Activated CD4-positive, alpha-beta T cell treated with anti-CD3 and anti-CD28 coated beads, Interleukin-2, amount 50 U/mL, for 48 hours (primary cell): ENCODE measurements around the gene ATP11C.
"Not testable (repeated sequence)": the region's sequence is repeated elsewhere in the genome, so short reads cannot be mapped to it uniquely, and the experiment has no call there.

Experiments used
- DNase-seq, 2 experiments: peaks; one replicate each; pipeline ENCODE4 v3.0.0-alpha.2; 2020

Gene ATP11C

DNA sequence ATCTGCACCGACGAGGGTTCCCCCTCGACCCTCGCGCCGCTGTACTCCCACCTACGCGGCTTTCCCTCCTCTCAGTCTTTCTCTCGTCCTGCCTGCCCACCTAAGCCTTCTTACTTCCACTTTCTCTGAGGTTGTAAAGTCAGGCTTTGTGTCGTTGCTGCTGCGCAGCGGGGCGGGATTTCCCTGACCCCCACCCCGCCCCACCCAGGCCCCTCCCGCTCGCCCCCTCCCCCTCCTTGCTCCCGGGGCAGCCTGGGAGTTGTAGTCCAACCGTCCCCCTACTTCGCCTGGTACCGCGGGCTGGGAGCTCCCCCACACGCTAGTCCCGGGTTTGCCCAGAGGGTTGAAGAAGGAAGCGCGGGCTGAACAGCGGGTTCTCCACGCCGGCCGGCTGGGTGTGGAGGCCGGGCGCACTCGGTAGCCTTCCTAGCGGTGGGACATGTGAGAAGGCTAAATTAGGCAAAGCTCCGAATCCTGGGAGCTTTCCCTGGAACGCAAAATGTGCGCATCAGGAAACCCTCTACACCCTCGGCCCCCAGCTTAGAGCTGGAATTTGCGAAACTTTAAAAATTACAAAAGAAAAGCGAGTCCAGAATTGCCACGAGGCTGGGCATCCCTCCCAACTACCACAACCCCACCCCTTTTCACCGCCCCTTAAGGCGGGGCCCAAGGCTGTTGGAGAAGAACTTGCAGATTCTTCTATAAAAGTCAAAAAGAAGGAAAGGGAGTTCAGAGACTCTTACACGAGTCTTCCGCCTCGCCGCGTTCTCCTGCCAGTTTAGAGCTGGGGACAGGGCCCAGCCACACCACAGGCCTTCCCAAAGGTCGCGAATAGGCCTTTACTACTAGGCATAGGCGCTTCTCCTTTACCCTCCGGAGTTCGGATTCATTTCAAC lies at the start of gene ATP11C:
Gene ATP11C, minus strand, starts transcription at position 153 of the 896 bp plus-strand sequence. CDS start 1,011 bp downstream, outside the sequence.
- peak; percentile 79 to 81 for DNase-seq

DNA sequence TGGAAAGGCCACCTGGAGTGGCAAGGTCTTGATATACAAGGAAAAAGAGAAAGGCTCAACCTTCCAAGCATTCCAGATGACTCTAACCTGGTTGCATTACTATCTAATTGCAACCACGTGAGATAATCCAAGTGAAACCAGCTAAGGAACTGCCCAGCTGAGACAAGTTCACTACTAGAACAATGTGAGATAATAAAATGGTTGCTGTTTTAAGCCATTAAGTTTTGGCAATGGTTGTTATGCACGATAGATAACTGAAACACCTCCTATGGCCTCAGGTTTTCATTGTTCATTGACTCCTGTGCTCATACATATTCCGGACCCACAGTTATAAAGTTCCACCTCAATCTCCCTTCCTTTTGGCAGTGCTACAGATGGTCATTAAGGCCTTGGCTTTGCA lies 41.6 kb upstream of the ATP11C start:
- DNase-seq: no peak

DNA sequence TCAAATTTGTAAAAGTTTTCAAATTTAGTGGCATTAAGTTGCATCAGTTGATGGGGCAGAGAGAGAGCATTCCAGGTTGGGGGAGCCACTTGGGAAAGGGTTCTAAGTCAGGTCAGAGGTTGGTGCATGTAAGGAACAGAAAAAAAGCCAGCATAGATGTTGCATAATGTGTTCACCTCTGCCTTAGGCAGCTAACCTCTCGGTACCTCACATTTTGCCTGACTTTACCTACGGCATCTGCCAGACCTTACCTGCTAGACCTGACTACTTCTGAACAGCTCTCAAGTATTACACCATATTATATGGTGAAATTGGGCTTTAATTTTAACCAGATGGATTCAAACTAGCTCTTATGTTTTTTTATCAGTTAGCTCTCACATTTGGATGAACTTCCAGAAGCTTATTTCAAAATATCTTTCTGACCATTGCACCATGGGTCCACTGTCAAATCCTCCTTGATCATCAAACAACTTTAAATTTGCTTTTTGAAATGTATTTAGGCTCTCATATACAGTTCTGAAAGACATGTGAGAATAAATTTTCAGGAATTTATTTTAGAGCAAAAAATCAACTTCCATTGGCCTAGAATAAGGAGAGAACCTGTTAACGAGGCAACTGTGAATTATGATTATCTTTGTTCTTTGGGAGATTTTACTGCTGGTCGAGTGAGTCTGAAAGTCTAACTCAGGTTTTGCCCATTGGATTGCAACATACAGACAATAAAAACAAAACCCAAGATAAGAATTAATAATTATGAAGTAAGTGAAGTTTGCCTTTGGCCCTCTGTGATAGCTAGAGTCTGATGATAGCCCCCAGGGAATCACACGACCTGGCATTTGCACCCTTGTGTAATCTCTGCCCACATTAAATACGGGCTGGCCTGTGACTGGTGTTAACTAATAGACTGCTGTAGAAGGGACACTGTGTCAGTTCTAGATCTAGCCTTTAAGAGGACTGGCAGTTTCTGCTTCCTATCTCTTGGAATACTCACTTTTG lies 40.1 kb upstream of the ATP11C start:
- DNase-seq: no peak

DNA sequence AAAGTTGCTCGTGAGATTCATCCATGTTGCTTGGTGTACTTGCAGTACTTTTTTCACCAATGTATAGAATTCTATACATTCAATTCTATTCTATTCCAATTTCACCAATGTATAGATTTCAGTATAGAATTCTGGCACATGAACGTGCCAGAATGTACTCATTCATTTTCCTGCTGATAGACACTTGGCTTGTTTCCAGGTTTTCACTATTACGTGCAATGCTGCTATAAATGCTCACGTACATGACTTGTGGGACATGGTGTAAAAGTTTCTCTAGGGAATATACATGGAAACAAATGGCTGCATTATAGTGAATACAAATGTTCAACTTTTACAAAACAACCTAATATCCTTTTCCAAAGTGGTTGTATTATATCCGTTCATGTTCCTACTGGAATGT lies 39.3 kb upstream of the ATP11C start:
- DNase-seq: no peak

DNA sequence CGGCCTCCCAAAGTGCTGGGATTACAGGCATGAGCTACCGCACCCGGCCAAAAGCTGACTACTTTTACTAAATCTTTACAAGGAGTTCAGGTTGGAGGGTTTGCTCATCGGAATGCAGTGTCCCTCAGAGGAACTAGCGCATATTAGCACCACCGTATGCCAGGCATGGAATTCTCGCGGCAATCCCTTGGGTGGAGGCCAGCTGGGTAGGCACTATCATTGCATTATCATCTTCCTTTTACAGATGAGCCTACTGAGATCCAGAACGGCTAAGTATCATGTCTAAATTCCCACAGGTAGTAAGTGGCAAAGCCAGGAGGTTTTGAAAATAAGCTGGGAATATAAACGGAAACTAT lies 38.5 kb upstream of the ATP11C start:
- no peak for DNase-seq

DNA sequence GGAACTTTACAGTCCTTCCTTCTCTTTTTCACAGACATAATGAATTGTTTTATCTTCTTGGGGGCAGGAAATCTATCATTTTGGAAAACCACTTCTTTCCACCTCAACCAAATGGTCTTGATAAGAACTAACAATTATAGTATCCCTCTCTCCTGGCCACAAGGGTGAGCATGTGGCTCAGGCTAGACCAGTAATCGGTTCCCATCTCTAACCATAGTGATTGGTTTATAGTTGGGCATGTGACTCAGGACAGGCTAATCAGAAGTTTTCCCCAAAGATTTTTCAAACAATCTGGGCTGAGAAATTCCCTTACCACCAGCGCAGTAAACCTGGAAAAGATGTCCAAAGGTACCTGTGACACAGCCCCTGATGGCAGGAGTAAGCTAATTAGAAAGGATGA lies 36.4 kb upstream of the ATP11C start:
- no peak for DNase-seq

DNA sequence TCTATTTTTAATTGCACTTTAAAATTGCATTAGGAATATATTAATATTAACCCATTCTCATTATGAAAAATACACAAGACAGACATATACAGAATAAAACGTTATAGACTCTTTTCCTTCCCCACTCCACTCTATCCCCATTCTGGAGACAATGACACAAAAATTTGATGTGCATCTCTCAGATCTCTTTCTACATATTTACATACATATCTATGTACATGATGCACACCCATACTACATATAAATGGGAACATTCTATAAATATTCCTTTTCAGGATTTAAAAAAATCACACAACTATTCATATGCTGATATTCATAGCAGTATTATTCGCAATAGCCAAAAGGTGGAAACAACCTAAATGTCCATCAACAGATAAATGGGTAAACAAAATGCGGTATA lies 34.9 kb upstream of the ATP11C start:
- no peak for DNase-seq

DNA sequence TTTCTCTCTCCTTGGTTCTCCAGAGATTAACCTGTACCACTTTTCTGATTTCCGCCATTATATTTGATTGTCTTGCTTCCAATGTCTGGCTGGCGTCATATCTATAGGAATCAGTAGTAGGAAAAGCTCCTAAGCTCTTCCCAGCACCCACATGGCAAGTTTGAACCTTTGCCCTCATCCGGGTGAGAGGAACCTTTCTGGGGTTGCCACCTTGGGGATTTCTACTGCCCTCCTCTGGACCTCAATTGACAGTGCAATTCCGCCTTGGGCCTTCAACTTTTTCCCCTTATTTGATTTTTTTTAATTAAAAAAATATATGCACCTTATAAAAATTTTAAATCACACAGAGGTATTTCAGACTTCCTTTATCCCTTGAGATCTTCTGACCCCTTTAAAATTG lies 34.4 kb upstream of the ATP11C start:
- DNase-seq: no peak

DNA sequence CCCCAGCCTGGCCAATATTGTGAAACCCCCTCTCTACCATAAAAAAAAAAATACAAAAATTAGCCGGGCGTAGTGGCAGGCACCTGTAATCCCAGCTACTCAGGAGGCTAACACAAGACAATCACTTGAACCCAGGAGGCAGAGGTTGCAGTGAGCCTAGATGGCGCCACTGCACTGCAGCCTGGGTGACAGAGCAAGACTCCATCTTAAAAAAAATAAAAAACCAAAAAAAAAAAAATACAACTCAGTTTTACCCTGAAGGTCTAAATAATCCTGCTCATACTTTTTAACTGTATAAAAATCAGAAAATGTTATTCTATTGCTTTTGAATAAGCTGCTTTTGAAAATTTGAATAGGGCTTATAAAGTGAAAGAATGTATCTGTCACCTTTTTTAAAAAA lies 33.3 kb upstream of the ATP11C start:
- DNase-seq: peak in 1 of 2 experiments; percentile 1

DNA sequence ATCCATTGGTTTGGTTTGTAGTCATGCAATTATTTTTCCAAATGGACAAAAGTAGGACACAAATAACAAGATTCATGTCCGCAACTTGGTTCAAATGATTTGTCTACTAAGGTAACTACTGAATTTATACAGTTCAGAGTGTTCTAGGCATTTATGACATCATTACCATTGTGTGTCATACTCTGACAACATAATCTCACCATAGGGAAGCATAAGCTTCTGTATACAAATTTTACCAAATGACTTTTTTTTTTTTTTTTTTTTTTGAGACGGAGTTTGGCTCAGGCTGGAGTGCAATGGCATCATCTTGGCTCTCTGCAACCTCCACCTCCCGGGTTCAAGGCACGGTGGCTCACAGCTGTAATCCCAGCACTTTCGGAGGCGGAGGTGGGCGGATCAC lies 32.6 kb upstream of the ATP11C start, which contains the start of gene CXorf66:
Gene CXorf66, minus strand, starts transcription at position 101 of the 400 bp plus-strand sequence. Its CDS starts 25 bp downstream, at position 76.
- DNase-seq: no peak

DNA sequence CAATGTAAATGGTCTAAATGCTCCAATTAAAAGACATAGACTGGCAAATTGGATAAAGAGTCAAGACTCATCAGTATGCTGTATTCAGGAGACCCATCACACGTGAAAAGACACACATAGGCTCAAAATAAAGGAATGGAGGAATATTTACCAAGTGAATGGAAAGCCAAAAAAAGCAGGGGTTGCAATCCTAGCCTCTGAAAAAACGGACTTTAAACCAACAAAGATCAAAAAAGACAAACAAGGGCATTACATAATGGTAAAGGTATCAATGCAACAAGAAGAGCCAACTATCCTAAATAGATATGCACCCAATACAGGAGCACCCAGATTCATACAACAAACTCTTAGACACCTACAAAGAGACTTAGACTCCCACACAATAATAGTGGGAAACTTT lies 28.2 kb upstream of the ATP11C start:
- not testable (repeated sequence) for DNase-seq

DNA sequence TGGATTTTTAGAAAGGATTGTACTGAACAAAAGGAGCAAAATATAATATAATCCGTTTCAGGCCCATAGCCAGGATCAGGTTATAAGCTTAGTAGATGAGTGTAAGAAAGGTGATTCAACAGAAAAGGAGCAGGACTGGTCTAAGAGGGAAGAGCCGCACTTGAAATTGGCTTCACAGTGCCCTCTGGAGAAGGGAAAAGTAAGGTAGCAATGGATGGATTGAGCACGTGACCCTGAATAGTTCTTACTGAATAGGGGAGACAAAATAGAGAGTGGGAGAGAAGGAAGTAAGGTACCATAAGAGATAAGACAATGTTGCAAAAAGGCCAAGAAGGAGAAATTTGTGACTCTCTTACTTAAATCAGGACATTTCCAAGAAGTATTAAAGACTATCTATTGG lies 16.9 kb upstream of the ATP11C start:
- no peak for DNase-seq

DNA sequence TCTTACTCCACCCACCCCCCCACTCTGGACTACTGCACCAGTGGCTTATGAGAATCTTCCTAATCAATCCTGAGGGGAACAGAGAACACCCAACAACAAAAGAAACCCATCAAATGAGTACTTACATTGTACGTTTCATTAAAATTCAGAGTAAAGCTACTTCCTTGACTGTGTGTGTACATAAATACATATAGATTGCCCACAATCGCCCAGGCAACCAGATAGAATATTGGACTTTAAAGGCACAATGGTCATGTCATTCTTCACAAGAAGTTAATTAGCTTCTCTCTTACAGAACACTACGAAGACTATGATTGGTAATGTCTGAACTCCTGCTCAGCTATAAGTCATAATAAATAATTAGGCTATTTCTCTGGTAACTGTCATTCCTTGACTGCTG lies 12.2 kb upstream of the ATP11C start:
- no peak for DNase-seq

DNA sequence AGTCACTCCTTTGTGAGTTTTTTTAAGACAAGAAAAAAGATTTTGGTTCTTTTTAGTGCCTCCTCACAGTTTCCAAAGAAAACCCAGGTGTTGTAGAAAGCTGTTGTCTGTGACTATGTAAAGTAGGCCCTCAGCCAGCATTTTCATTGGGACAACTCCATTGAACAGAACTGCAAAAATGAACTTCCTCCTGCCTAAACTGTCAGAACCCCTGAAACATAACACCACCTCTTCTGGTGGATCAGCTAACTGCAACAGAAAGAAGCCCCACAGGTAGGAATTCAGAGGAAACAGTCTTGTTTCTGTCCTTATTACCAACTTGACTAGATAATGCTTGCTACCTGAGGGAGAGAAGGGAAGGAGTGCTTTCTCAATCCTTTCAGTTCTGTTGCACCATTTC lies 3.4 kb upstream of the ATP11C start:
- DNase-seq: no peak

DNA sequence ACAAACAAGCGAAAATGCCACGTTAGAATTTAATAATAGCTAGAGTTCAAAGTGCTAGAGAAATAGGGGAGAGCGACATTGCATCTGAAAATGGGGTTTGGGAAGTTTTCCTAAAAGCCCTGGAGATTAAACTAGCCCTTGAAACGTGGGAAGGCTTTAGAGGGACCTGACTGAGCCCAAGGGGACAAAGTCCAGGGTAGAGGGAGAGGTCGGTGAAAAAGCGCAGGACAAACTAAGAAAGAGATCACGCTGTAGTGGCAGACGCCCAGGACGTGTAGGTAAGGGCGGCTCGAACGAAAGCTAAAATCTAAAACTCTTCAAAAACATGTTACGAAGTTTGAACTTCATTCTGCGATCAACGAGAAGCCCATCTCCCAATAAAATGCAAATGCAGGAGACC lies 1.1 kb upstream of the ATP11C start:
- DNase-seq: no peak

DNA sequence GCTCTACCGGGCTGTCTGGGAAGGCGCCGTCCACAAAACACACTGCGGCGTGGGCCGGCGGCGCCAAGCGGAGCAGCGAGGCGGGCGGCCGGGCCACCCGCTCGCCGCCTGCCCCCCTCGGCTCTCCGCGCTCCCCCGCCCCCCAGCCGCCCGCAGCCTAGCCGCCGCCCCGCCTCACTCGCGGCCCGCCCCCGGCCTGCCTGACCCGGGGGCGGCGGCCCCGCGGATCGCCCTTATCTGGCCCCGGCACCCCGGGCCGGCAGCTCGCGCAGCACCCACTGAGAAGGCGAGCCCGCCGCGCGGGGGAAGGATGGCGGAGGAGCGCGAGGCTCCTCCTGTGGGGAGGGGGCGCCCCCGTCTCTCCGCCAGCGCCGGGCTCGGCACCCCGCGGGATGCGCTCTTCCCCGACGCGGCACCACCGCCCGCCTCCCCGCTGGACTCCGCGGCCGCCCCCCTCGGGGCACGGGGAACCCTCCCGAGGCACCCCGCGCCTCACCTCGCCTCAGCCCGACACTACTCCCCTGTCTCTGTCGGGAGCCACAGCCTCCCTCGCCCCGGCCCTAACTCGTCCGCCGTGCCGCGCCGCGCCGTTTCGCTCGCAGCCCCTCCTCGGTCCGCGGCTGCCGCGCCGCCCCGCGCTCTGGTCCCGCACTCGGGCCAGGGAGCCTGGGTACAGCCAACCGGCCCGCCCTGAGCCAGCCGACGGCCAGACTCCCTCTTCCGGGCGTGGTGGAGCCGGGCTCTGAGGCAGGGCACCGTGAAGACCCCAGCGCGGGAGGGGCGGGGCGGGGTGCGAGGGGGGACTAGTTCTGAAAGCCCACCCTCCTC lies 566 bp downstream of the ATP11C start:
- peak; percentile 18 to 39 for DNase-seq

DNA sequence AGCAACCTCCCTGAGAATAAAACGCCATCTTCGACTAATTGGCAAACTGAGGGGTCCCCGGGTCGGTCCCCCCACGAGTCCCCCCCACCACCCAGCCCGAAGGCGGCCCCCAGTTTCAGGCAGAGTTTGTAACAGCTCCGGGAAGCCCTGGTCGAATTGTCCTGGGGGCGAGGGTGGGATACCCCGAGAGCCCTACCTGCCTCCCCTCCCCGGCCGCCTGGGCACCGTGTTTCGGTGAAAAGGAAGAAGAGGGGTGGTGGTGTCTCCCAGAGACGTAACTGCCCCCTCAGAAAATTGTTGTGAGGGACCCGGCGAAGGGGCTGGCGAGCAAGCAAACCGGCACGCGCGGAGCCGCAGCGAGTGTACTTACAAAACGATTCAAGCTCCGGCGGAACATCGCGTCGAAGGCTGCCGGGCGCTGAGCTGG lies 1.2 kb downstream of the ATP11C start:
- no peak for DNase-seq

DNA sequence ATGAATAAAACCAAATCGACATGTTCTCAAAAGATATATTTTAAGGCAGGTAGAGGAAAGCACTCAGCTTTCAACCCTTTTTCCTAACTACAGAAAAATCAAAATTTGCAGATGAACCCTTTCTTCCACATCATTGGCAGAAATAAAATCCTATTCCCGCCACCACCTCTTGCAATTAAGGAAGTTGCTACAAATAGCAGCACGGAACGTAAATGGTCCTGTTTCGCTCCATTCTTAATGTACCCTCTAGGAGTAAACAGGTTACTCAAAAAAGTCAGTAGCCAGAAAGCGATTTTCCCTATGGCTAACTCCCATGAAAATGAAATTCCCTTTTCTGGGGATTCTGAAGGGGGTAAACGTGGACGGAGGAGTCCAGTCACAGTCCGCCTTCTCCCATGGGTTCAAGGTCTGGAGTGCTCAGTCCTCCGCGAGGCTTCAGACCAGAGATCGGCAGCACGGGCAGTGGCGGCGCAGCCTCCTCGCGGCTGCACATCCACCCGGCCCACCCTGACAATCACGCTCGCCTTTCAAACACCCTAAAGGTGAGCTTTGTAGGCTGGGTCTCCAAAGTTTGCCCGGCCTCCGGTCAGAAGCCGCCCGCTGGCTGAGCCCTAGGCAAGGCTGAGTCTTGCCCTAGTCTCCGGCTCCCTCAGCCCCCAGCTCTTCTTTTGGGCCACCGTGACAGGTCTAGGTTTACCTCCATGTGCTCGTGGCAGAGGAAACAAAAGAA lies 1.8 kb downstream of the ATP11C start:
- peak; percentile 11 to 24 for DNase-seq

DNA sequence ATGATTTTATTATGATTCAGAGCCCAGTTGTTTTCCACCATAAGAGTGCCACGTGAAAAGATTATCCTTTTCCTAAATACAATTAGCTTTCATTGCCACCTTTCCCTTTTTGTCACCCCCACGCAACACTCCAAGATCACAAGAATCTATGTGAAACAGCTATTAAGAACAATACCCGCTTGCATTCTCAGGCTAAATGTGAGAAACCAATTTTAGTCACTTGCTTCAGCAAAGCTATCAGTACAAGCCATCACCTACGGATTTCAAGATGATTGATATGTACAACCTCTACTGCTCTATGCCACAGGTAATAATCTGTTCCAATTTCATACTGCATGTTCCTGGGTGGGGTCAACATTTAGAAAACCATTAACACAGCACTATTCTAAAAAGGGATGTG lies 2.5 kb downstream of the ATP11C start:
- no peak for DNase-seq

DNA sequence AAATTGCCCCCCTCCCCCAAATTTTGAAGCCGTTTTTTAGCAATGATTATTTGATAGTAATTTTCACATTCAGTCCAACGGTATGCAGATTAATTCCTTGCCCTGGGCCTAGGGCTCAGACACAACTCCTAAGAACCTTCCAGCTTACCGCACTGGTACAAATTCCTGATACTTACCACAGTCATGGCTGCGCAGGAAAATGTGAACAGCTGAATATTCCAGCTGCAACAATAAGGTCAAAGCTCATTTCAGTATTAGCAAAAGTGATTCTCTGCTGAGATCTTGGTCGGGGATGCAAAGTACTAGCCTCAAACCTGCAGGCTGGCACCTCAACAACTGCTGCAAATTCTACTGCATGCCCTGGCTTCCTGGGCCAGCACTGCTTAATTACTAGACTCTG lies 3.0 kb downstream of the ATP11C start:
- DNase-seq: no peak

DNA sequence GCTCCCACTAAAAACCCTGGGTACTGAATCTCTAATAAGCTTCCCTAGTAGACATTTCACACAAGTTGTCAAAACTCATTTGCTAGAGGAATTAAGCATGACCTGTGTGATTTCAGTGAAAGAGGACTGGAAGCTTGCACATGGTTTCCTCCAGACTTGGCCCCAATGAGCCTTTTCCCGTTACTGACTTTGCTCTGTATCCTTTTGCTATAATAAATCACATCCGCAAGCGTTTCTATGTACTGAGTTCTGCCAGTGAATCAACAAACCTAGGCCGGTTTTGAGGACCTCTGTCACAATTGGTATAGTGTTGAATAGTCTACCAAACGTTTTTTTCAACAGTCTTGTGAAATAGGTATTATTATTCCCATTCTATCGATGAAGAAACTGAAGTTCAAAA lies 8.2 kb downstream of the ATP11C start:
- no peak for DNase-seq
